ENCODE results near the gene ATRX.
A peak's percentile ranks its signal among the peaks of the same experiment; 100 is the strongest.
"Not testable (repeated sequence)": the region's sequence is repeated elsewhere in the genome, so short reads cannot be mapped to it uniquely, and the experiment has no call there.

Gene ATRX

DNA sequence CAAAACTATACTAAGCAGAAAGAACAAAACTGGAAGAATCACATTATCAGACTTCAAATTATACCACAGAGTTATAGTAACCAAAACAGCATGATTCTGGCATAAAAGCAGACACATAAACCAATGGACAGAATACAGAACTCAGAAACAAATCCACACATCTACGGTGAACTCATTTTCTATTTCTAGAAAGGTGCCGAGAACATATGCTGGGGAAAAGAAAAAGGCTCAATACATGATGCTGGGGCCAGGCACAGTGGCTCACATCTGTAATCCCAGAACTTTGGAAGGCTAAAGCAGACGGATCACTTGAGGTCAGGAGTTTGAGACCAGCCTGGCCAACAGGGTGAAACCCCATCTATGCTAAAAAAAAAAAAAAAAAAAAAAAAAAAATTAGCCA is 52.7 kb downstream of the ATRX start:
- DNase-seq = no peak

DNA sequence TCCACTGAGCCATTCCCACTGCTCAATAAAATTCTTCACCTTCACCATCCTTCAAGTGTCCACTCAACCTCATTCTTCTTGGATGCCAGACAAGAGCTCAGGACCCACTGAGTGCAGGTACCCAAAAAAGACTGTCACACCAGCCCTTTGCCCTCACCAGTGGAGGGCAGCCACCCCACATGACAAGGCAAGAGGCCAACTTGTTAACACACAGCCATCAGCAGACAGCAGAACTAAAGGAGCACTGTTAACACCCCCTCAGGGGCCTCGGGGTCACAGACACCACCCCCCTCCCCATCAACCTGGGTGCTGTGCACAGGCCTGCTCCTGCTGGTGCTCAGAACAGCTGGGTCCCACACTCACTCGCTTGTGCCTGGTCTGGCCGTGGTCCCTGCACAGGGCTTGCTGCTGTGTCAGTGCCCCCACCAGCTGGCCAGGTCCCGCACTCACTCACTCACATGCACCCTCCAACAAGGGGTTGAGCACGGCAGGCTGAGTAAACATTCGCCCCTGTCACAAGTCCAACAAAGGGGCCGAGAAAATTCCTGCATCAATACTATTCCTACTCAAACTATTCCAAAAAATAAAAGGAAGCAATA is 54.1 kb downstream of the ATRX start:
- no peak for DNase-seq

DNA sequence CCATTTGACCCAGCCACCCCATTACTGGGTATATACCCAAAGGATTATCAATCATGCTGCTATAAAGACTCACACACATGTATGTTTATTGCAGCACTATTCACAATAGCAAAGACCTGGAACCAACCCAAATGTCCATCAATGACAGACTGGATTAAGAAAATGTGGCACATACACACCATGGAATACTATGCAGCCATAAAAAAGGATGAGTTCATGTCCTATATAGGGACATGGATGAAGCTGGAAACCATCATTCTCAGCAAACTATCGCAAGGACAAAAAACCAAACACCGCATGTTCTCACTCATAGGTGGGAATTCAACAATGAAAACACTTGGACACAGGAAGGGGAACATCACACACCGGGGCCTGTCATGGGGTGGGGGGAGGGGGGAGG is 59.9 kb downstream of the ATRX start:
- DNase-seq = not testable (repeated sequence)

DNA sequence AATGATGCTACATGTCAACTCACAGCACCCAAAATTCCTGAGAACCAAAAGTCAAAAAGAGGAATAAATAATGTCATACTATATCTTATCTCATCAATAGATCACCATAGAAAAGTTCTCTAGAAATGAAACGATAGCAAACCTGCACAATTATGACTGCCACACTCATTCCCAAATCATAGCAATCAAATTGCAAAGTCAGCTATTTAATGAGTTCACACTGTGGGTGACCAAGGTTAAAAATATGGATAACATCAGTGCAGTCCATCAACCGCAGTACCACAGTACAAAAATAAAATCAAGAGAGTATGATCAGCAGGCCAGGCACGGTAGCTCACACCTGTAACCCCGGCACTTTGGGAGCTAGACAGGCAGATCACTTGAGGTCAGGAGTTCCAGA is 62.3 kb downstream of the ATRX start:
- no peak for DNase-seq

DNA sequence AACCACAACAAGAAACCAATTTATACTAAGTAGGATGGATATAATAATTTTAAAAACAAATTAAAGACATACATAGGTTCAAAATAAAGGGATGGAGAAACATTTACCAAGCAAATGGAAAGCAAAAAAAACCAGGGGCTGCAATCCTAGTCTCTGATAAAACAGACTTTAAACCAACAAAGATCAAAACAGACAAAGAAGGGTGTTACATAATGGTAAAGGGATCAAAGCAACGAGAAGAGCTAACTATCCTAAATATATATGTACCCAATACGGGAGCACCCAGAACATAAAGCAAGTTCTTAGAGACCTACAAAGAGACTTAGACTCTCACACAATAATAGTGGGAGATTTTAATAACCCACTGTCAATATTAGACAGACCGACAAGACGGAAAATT is 66.6 kb downstream of the ATRX start:
- DNase-seq = no peak

DNA sequence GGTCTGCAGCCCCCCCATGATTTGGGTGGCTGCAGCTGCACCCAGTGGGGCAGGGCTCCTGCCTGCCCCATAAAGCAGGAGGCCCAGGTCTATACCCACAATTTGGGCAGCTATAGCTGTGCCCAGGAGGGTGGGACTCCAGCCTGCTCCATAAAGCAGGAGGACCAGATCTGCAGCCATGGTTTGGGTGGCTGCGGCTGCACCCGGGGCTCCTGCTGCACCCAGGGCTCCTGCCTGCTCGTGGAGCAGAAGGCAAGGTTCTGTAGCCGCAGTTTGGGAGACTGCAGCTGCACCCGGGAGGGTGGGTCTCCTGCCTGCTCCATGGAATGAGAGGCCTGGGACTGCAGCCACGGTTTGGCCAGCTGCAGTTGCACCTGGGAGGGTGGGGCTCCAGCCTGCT is 81.1 kb downstream of the ATRX start:
- DNase-seq = no peak

DNA sequence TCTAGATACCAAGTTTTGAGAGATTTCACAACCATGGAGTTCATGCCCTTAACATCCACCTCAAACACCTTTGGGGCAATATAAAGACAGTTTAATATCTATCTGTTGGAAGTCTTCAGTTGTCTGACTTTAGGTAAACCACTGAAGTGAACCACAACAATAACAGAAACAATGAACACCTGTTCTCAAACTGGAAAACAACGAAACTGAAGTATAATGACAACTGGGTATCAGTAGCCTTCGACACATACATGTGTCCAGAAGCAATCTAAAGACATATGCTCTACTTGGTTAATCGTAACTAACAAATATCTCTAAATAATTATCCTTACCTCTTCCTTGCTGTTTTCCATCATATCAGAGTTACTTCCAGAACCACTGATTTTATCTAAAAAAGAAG is 87.8 kb downstream of the ATRX start:
- DNase-seq = no peak

DNA sequence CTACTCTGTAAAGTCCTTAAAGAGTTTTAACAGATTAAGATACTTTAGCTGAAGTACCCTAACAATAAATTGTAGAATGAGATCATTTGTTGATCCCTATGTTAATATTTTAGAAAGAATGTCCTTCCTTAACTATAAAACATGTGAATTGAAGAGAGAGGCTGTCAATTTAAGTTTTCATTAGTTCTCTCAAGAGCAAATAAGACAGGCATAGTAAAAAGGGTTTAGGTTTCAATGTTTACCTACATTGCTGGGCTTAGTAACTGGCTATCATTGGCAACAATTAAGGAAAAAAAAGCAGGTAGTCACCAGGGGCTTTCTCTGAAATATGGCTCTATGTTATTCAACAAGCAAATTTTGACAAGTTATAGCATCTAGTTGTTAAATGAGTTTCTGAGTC is 91.5 kb downstream of the ATRX start:
- no peak for DNase-seq

DNA sequence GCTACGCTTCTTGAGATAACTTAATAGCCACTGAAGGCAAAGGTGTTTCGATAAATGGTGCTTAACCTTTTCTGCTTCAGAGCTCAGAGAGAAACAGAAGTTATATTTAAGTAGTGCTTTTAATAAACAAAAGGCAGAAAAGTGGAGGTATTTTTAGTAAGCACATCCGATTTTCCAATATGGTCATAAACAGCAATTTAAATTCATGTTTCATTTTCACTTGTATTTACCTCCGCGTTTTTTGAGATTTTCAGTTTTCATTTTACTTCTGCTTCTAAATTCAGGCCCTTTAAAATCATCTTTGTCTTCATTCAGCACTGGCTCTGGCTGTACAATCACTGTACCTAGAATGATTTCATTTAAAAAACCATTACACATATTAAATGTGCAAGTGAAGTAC is 92.4 kb downstream of the ATRX start:
- DNase-seq = no peak

DNA sequence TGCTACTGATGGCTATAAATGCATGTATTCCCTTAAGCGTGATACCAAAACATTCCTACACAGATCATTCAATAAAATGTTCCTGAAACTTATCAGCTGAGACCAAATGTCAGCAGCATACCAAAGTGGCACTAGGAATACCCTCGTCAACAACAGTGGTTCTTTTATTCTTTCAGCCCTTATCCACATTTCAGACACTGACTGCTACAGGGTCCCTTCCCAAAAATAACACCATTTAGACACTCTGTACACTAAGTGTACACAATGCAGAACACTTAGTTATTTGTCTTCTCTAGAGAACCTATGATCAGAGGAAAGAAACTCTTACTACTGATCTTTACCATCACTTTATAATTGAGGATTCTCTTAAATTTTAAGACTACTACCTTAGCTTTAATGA is 94.1 kb downstream of the ATRX start:
- DNase-seq = no peak

DNA sequence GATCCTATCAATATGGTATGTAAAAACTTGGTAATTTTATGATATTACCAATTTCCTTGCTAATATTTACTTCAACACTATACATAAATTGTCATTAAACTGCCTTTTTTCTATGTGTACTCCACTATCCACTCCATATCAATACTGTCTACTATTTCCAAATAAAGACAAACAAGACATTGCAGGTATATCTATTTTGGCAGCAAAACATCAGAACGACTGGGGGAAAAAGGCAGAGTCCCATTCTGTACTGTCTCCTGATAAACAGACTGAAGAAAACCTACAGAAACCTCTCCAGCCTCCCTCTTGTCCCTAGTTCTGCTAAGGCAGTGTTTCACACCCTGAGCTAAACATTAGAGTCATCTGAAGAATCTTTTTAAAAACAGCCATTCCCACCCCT is 96.6 kb downstream of the ATRX start:
- DNase-seq = no peak

DNA sequence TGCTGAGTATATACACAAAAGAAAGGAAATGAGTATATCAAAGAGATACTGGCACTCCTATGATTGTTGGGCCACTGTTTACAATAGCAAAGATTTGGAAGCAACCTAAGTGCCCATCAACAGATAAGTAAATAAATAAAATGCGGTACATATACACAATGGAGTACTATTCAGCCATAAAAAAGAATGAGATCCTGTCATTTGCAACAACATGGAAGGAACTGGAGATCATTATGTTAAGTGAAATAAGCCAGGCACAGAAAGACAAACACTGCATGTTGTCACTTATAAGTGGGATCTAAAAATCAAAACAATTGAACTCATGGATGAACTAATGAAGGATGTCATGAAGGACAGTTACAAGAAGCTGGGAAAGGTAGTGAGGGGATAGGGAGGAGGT is 100.3 kb downstream of the ATRX start:
- not testable (repeated sequence) for DNase-seq

DNA sequence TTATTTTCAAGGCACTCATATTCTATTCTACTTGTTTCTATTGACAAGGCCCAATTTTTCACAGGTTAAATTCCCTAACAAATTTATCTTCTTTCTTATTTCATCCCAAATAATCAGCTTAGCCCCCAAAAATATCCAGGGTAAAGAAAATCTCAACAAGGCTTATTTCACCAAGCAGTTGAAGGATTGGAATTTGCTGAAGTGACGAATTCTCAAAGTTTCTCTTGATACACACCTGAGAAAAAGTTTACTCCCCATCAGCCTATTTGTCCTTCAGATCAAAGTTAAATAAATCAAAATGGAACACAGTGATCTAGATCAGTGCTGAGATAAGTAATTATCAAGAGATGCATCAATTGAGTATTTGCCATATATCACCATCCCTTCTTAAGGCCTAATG is 106.9 kb downstream of the ATRX start:
- DNase-seq = no peak

DNA sequence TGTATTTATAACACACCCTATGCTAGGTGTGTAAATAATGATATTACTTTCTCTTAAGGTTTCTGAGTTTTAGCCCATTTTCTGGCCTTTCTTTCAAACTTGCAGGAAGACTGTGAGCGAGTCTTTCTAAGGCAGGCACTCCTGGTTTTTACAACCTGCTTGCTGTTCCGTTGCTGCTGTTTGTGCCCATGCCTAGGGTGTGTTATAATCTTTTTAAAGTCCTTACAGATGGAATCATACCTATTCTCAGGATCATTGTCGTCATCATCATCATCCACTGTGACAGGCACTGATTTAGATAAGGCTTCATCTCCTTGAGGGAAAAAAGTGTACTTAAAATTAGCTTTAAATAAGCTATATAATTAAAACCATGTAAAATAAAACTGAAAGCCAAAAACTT is 110.0 kb downstream of the ATRX start:
- DNase-seq = no peak

DNA sequence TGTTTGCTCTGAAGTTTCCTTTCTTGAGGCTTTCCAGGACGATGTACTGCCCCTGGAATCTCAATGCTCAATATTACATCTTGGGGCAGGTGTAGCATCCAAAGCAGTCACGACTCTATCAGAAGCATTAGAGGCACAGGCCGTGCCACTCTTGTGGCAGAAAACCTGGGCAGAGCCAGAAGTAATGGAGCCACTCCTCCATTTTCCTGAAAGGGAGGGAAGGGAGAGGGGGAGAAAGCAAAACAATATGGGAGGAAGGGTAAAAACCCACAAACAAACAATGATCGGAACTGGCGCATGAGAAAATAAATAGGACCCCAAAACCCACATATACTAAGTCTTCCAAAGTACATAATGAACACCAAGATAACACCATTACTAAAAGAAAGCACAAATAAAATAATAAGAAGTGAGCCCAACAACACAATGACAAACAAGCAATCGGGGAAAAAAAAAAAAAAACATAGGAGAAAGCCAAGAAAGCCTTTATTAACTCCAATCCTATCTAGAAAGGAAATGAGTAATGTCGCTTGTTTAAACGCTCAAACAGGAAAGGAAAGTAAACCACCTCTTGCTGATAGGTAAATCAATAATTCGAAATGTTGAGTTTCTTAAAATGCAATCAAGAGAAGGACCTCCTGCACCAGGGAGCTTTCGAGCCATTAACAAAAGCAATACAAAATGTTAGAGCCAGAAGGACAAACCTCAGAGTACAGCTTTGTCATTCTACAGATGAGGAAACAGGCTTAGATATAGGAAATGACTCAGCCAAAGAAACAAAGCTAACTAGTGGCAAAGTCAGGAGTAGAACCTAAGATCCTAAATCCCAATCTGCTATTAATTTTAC is 117.4 kb downstream of the ATRX start:
- peak; percentile 2 for DNase-seq

DNA sequence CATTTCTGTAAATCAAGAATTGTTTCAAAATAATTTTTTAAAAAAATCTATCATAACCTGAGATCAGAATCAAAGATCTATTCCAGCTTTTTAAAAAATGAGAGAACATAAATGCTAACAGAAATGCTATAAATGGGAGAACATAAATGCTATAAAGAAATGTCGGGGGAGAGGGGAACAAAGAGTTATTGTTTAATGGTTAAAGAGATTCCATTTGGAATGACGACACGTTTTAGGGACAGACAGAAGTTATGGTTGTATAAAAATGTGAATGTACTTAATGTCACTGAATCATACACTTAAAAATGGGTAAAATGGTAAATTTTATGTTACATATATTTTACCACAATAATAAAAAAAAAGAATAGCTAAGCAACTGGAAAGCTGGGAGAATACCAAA is 127.1 kb downstream of the ATRX start:
- DNase-seq = no peak

DNA sequence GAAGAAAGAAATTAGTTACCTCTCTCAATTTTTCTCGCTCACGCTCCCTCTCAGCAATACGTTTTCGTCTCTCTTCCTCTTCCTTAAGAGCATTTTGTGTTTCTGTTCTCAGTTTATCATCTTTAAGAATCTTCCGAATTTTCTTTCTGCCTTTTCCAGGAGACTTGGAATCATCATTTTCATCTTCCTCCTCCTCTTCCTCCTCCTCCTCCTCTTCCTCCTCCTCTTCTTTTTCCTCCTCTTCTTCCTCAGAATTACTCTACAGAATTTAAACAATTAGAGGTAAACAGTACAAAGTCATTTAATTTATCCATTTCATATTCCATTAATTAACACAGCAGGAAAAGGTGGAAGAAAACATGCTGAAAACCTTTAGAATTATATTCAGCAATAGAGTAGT is 133.9 kb downstream of the ATRX start:
- no peak for DNase-seq

DNA sequence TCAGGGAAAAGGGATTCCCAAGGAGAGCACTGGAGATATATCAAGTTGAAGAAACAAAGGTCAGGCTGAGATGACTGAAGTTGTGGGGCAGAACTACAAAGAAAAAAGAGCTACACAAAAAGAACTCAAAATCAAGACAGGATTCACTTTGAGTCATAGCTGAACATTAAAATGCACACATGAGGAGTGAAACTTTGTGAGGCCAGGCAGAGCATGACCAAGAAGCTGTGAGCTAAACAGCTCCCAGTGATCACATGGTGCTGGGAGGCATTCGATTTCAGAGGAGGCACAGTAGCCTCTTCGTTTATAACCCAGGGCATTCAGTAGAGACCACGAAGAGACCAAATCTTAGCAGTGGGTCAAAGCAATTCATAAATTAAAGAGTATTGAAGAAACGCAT is 145.3 kb downstream of the ATRX start:
- DNase-seq = no peak

DNA sequence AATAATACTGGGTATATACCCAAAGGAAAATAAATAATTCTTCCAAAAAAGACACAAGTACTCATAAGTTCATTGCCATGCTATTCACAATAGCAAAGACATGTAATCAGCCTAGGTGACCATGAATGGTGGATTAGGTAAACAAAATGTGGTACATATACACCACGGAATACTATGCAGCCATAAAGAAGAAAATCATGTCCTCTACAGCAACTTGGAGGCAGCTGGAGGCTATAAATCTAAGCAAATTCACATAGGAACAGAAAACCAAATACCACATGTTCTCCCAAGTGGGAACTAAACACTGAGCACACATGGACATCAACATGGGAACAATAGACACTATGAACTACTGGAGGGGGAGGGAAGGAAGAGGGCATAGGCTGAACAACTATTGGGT is 146.2 kb downstream of the ATRX start:
- no peak for DNase-seq

DNA sequence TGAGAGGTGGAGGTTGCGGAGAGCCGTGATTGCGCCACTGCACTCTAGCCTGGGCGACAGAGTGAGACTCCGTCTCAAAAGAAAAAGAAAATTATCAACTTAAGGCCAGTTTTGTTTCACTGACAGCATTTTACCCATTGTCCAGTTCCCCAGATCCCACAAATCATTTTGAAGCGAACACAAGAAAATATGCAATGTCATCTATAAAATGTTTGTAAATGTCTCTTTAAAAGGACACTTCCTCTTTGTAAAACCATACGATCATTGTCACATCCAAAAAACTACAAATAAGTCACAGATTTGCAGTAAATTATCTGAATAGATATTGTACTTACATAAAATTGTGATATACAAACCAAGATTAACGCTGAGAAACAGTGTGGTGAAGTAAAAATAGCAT is 147.6 kb downstream of the ATRX start:
- no peak for DNase-seq

DNA sequence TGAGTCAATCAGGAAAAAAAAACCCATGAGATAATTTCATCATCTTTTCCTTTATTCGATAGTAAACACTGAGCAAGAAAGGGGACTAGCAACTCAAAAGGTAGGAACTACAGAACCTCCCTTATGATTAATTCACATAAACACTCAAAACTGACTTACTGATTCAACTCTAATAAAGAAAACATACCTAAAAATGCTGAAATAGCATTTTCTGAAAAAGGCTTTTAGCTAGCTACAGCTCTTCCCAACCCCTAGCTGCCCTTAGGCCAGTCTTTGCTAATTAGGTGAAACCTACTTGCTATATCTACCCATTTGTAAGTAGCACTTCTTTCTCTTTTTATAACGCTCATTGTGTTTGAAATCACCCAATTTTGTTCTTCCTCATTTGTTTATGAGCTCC is 150.6 kb downstream of the ATRX start:
- no peak for DNase-seq

DNA sequence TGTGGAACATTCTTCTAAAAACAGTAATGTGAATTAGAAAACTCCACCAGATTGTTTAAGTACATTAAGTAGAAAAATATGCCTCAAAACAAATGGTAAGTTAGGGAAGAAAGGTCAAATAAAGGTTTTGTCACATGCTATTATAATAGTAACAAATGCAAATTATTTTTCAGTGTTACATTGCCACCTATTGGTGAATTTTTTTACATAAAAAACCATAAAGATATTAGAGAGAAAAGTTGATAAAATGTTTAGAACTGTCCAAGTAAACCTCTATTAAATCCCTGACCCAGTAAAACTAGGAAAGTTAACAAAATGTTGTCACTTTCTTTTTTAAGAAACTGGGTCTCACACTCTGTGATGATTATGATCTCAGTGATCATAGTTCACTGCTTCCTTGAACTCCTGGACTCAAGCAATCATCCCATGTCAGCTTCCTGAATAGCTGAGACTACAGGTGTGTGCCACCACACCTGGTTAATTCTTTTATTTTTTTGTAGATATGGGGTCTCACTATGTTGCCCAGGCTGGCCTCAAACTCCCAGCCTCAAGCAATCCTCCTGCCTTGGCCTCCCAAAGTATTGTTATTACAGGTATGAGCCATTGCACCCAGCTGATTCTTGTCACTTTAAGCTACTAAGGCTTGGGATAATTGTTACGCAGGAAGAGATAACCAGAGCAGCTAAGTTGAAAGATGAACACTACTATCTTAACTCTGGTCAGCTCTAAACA is 157.6 kb downstream of the ATRX start:
- no peak for DNase-seq

DNA sequence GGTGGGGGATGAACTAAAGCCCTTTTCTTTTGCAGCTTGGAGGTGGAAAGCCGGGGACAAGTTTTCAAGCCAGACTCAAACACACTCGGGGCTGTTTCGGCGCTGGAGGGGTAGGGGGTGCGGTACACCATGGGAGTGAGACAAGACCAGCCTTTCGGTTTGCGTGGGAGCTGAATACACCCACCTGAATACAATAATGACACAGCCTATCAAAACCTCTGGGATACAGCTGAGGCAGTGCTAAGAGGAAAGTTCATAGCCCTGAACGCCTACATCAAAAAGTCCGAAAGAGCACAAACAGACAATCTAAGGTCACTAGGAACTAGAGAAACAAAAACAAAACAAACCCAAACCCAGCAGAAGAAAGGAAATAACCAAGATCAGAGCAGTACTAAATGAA is 163.3 kb downstream of the ATRX start:
- no peak for DNase-seq

DNA sequence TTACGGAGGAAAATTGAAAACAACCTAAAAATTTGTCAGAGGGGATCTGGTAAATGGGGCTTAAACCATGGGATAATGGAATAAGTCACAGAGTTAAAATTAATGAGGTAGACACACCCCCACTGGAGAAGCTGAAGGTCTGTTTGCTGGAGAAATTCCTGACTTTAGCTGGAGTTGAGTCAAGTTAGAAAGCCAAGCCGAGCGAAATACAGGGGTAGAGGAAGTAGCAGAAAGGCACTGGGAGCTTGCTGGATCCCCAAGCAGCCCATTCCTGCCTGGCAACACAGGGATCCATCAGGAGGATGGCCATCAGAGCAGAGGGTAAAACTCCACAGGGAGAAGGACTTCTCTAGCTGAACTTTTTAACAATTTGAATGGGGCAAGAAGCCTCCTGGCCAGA is 163.8 kb downstream of the ATRX start:
- DNase-seq = no peak
